Measurements from ENCODE around the gene CTBP2. TPM values are rescaled to one million over a fixed set of nuclear protein-coding genes. Genes with fewer than 3 reads are reported as not detected.

Gene CTBP2
- total RNA-seq, 1 donor from 2014 or later: 57.7 TPM

DNA sequence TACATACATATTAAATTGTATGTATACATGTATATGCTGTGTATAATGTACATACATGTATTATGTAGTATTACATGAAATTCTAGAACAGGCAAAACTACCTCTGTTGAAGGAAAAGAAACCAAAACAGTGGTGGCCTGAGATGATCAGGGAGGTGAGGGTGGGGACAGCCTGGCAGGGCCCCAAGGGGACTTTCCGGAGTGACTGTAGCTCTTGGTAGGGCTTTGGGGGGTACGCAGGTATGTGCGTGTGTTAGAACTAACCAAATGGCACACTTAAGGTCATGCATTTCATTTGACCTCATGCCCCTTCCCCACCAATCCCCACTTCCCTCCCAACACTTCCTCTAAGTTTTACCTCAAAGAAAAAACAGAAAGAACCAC is 31.3 kb downstream of the CTBP2 start:
- no peak overlapping the region for H3K27ac ChIP-seq
- DNase-seq (ENCODE audit: low spot score in 2 of 2): no peak
- intact Hi-C loops (cut with DNase I): loop anchor here (2.0 kb wide), 1 partner anchor 16 kb away; no protein-coding TSS in a partner anchor
- H3K36me3 ChIP-seq: peaks cover 5 to 25% of the 10 kb centered on the region in 2 donors
- TF ChIP-seq, protein P1, sequence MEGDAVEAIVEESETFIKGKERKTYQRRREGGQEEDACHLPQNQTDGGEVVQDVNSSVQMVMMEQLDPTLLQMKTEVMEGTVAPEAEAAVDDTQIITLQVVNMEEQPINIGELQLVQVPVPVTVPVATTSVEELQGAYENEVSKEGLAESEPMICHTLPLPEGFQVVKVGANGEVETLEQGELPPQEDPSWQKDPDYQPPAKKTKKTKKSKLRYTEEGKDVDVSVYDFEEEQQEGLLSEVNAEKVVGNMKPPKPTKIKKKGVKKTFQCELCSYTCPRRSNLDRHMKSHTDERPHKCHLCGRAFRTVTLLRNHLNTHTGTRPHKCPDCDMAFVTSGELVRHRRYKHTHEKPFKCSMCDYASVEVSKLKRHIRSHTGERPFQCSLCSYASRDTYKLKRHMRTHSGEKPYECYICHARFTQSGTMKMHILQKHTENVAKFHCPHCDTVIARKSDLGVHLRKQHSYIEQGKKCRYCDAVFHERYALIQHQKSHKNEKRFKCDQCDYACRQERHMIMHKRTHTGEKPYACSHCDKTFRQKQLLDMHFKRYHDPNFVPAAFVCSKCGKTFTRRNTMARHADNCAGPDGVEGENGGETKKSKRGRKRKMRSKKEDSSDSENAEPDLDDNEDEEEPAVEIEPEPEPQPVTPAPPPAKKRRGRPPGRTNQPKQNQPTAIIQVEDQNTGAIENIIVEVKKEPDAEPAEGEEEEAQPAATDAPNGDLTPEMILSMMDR (IDR thresholded peaks at IDR 0.05): no peak
- no peaks in the 10 kb centered on the region for H3K27me3 ChIP-seq
- no peaks in the 10 kb centered on the region for H3K9me3 ChIP-seq
- peaks cover 0 to 35% of the 10 kb centered on the region in 2 donors for H3K4me1 ChIP-seq
- no peak overlapping the region for H3K4me3 ChIP-seq

DNA sequence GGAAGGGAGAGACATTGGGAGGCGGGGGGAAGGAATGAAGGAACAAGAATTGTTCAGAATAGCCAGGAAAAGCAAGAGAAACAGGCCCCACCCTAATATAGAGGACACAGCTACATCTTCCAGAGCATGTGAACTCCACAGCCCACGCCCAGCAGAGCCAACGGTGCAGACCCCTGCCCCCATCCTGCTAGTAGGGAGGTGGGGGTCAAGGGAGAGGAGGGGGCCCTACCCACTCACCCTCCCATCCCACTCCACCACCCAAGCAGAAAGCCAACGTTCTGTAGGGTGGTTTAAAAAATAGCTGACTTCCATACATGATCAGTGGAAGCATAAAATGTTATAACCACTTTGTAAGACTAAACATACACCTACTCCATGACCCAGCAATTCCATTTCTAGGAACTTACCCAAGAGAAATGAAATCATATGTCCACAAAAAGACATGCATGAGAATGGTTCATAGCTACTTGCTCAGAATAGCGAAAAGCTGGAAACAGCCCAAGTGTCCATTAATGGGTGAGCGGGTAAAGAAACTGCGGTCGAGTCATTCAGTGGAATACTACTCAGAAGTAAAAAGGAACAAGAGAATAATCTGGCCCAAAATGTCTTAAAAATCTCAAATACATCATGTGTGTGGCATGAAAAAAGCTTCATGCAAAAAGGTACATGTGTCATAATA is 31.8 kb downstream of the CTBP2 start:
- TF ChIP-seq, protein P1 (IDR thresholded peaks at IDR 0.05): no peak
- peaks cover 0 to 38% of the 10 kb centered on the region in 2 donors for H3K4me1 ChIP-seq
- H3K27me3 ChIP-seq: no peaks in the 10 kb centered on the region
- H3K9me3 ChIP-seq: no peaks in the 10 kb centered on the region
- intact Hi-C loops (cut with DNase I): loop anchor here (2.0 kb wide), 1 partner anchor 16 kb away; no protein-coding TSS in a partner anchor
- peaks cover 5 to 25% of the 10 kb centered on the region in 2 donors for H3K36me3 ChIP-seq
- peak overlapping the region; percentile 40 to 46 for H3K27ac ChIP-seq
- no peak overlapping the region for H3K4me3 ChIP-seq
- no peak for DNase-seq (ENCODE audit: low spot score in 2 of 2)

DNA sequence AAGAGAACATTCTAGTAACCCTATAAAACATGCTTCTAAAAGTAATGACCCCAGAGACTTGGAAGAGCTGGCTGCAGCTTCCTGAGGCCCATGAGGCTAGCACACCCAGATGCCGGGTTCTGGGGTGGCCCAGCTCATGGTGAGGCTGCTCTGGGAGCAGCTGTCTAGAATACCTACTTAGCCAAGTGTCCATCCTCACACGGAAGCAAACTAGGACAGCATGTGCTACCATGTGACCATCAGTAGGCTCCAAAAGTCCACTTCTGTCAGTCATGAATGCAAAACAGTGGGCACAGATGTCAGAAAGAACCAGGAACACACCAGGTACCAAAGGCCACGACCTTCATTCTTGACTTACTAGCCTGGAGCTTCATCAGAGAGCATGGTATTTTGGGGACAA is 32.4 kb downstream of the CTBP2 start:
- Histone ChIP-seq H3K4me1 (peaks cover 2 to 44% of the 10 kb centered on the region in 2 donors), H3K9me3 (no peaks in the 10 kb centered on the region), H3K27ac (peak overlapping the region; percentile 40 to 46), H3K36me3 (peaks cover 5 to 21% of the 10 kb centered on the region in 2 donors), H3K4me3 (no peak overlapping the region), H3K27me3 (no peaks in the 10 kb centered on the region)
- DNase-seq (ENCODE audit: low spot score in 2 of 2): no peak
- TF ChIP-seq, protein P1 (IDR thresholded peaks at IDR 0.05): no peak
- intact Hi-C loops (cut with DNase I): loop anchor here (2.0 kb wide), 1 partner anchor 17 kb away; no protein-coding TSS in a partner anchor

DNA sequence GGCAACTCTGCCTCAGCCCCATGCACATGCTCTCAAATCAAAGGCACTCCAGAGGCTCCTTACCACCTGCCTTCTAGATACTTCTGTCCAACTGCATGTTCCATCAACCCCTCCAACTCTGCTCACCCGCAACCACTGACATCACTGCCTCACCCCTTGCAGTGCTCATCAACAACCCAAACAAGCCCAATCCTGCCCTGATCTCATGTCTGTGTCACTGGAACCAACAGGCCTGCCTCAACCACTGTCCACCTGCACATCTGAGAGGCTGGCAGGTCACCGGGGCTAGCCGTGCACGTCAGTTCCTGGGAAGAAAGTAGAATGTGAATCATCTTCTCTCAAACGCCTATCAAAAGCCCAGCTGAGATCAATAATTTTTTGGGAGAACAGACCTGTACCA is 33.3 kb downstream of the CTBP2 start:
- Histone ChIP-seq H3K4me3 (no peak overlapping the region), H3K36me3 (peaks cover 5 to 16% of the 10 kb centered on the region in 2 donors), H3K9me3 (no peaks in the 10 kb centered on the region), H3K27ac (no peak overlapping the region), H3K27me3 (no peaks in the 10 kb centered on the region), H3K4me1 (peaks cover 2 to 46% of the 10 kb centered on the region in 2 donors)
- TF ChIP-seq, protein P1 (IDR thresholded peaks at IDR 0.05): no peak
- intact Hi-C loops (cut with DNase I): no loop called here
- no peak for DNase-seq (ENCODE audit: low spot score in 2 of 2)

DNA sequence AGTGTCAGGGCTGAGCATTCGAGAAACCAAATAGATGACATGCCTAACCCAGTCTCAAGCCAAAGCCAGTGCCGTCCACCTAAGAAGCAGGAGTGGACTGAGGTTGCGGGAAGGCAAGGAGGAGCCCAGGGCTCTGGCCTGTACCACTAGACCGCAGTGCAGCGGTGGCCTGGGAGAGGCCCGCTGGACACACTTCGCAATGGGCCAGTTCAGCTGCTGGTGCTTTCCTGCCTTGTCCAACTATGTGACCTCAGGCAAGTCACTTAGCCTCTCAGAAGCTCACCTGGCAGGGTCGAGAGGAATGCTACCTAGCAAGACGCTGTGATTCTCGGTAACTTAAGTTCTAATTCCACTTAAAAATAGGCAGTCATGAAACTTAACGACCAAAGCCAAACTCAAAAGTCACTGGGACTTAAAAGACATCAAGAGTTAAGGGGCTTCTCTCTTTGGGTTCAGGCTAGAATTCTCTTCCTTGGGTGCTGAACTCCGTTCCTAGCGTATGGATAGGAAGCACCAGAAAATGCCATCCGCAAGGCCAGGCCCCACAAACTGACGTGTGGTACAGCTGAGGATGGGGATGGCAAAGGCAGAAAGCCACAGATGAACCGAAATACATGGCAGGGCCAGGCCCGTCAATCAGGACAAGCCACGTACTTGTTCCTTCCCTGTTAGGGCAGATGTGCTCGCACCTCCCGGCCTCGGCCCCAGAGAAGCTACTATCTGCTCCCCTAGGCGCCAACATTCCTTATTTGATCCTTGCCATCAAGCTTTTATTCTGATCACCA is 34.2 kb downstream of the CTBP2 start:
- H3K4me1 ChIP-seq: peaks cover 2 to 51% of the 10 kb centered on the region in 2 donors
- H3K27ac ChIP-seq: peak overlapping the region; percentile 11 to 15
- H3K27me3 ChIP-seq: no peaks in the 10 kb centered on the region
- intact Hi-C loops (cut with DNase I): no loop called here
- H3K9me3 ChIP-seq: no peaks in the 10 kb centered on the region
- no peak overlapping the region for H3K4me3 ChIP-seq
- DNase-seq (ENCODE audit: low spot score in 2 of 2): no peak
- H3K36me3 ChIP-seq: peaks cover 0 to 7% of the 10 kb centered on the region in 2 donors
- TF ChIP-seq, protein P1 (IDR thresholded peaks at IDR 0.05): no peak

Data from ascending aorta (tissue), 2 donors.